Endothelial cell of umbilical vein (primary cell): ENCODE measurements around the gene CRYBB2. TPM values are rescaled to one million over a fixed set of nuclear protein-coding genes. Genes with fewer than 3 reads are reported as not detected.

ENCODE experiments used
- BruUV-seq: library from RNA; stranded (reverse); fragments of 400-500 nt; replicated peaks from 2 replicates; lab custom pipeline; 2021; lab: Mats Ljungman, UMichigan
- CTCF ChIA-PET: fragments of 300-600, 350-600 bp; sonication (Branson Sonifier 250); formaldehyde crosslinking; loops from one replicate; lab custom pipeline; 2021; ENCODE audit warnings: antibody characterized with exemption, inconsistent platforms; lab: Charles Lee
- POLR2A ChIA-PET: fragments of 300-600, 350-600 bp; sonication (Branson Sonifier 250); formaldehyde crosslinking; loops from one replicate; lab custom pipeline; 2021; ENCODE audit warnings: antibody characterized with exemption, inconsistent platforms; lab: Charles Lee
- DNase-seq: peaks from one replicate; pipeline ENCODE4 v3.0.0-alpha.2; 2011; ENCODE audit warnings: low read depth, low spot score
- FAIRE-seq: peaks from 2 replicates; lab custom pipeline; 2011; peaks lifted over from hg19 to GRCh38; lab: Jason Lieb, UNC
- H2AFZ ChIP-seq: 2 replicates; pipeline ENCODE4 v1.6.0; 2012; ENCODE audit warnings: low read depth, low read length, control low read depth, inconsistent platforms
- H3K27ac ChIP-seq: 2 replicates; pipeline ENCODE4 v1.5.1; 2011; ENCODE audit warnings: low read depth, mild to moderate bottlenecking, control low read depth, low read length, moderate library complexity; ENCODE audit not compliant: insufficient read depth
- H3K27me3 ChIP-seq, 2 experiments: 2 replicates each; pipeline versions ENCODE4 v1.6.0 to v1.6.1; 2011; ENCODE audit warnings: low read length in 2 of 2, mixed read lengths in 1 of 2; ENCODE audit not compliant: control insufficient read depth in 2 of 2, insufficient read depth in 2 of 2
- H3K36me3 ChIP-seq, 2 experiments: 2 replicates in 1 of 2; 3 replicates in 1 of 2; pipeline ENCODE4 v1.5.1; 2011; ENCODE audit warnings: low read length in 2 of 2, mild to moderate bottlenecking in 1 of 2, moderate library complexity in 1 of 2; ENCODE audit not compliant: control insufficient read depth in 2 of 2, insufficient read depth in 2 of 2; ENCODE audit errors: extremely low read depth in 1 of 2
- H3K4me1 ChIP-seq: 3 replicates; pipeline ENCODE4 v1.5.1; 2011; ENCODE audit warnings: mild to moderate bottlenecking, low read length; ENCODE audit not compliant: control insufficient read depth, insufficient read depth; ENCODE audit errors: extremely low read depth
- H3K4me2 ChIP-seq: 2 replicates; pipeline ENCODE4 v1.6.1; 2011; ENCODE audit warnings: low read length, control low read depth, mixed read lengths; ENCODE audit not compliant: insufficient read depth
- H3K4me3 ChIP-seq, 3 experiments: fragments of 200-600 bp in 1 of 3; sonication (generic), shearing (Covaris generic) in 1 of 3; replicated peaks in 1 of 3; 2 replicates each; pipeline ENCODE4 v1.5.1; 2011 to 2016; ENCODE audit warnings: control low read depth in 3 of 3, low read length in 3 of 3, mild to moderate bottlenecking in 2 of 3, inconsistent platforms in 1 of 3, low read depth in 1 of 3, moderate library complexity in 1 of 3; ENCODE audit not compliant: insufficient read depth in 1 of 3
- H3K79me2 ChIP-seq: 2 replicates; pipeline ENCODE4 v1.6.0; 2012; ENCODE audit warnings: low read length, inconsistent platforms; ENCODE audit not compliant: control insufficient read depth, insufficient read depth
- H3K9ac ChIP-seq: replicated peaks from 2 replicates; pipeline ENCODE3; 2011; ENCODE audit warnings: low read length, control low read depth; ENCODE audit not compliant: insufficient read depth; ENCODE audit errors: extremely low read depth
- H3K9me1 ChIP-seq: replicated peaks from 3 replicates; pipeline ENCODE4 v1.6.0; 2011; ENCODE audit warnings: mild to moderate bottlenecking, low read length; ENCODE audit not compliant: control insufficient read depth, insufficient read depth; ENCODE audit errors: extremely low read depth
- H3K9me3 ChIP-seq: replicated peaks from 2 replicates; pipeline ENCODE4 v1.5.1; 2012; ENCODE audit warnings: low read length, inconsistent platforms; ENCODE audit not compliant: control insufficient read depth, insufficient read depth
- H4K20me1 ChIP-seq: replicated peaks from 2 replicates; pipeline ENCODE3; 2011; ENCODE audit warnings: mild to moderate bottlenecking, low read length; ENCODE audit not compliant: control insufficient read depth, insufficient read depth; ENCODE audit errors: extremely low read depth
- CTCF ChIP-seq, 2 donors: IDR thresholded peaks; 1 replicate in 1 of 2; 2 replicates in 1 of 2; pipeline ENCODE4 v1.5.1; 2011; ENCODE audit warnings: low read length in 2 of 2, mild to moderate bottlenecking in 2 of 2, moderate library complexity in 2 of 2, control low read depth in 1 of 2, inconsistent platforms in 1 of 2, low read depth in 1 of 2; ENCODE audit not compliant: insufficient read depth in 1 of 2; ENCODE audit errors: extremely low read depth in 1 of 2
- EZH2 ChIP-seq: IDR thresholded peaks from 2 replicates; pipeline ENCODE4 v1.6.1; 2012; ENCODE audit warnings: borderline replicate concordance, low read depth, mild to moderate bottlenecking, moderate library complexity, low read length, inconsistent platforms; ENCODE audit not compliant: severe bottlenecking
- FOS ChIP-seq: IDR thresholded peaks from 2 replicates; pipeline ENCODE4 v1.6.1; 2011; ENCODE audit warnings: mild to moderate bottlenecking, low read length, moderate library complexity, borderline replicate concordance; ENCODE audit not compliant: insufficient read depth
- GATA2 ChIP-seq: IDR thresholded peaks from 2 replicates; pipeline ENCODE4 v1.7.0; 2011; ENCODE audit warnings: low read depth, mild to moderate bottlenecking, moderate library complexity, mixed read lengths, low read length; ENCODE audit not compliant: insufficient read length, insufficient read depth
- JUN ChIP-seq: IDR thresholded peaks from 2 replicates; pipeline ENCODE4 v1.6.1; 2011; ENCODE audit warnings: borderline replicate concordance, low read depth; ENCODE audit not compliant: insufficient read length, insufficient read depth
- MAX ChIP-seq: IDR thresholded peaks from 2 replicates; pipeline ENCODE4 v1.6.1; 2011; ENCODE audit not compliant: insufficient read depth, insufficient read length
- MYC ChIP-seq: IDR thresholded peaks from one replicate; pipeline ENCODE4 v1.6.1; 2011; ENCODE audit warnings: mild to moderate bottlenecking, low read depth, low read length
- POLR2A ChIP-seq: IDR thresholded peaks from 2 replicates; pipeline ENCODE4 v1.6.1; 2012; ENCODE audit warnings: low read depth, mild to moderate bottlenecking, control low read depth, low read length
- POLR2AphosphoS5 ChIP-seq: IDR thresholded peaks from 2 replicates; pipeline ENCODE4 v1.6.1; 2012; ENCODE audit warnings: low read depth, mild to moderate bottlenecking, control low read depth, low read length, moderate library complexity; ENCODE audit not compliant: insufficient read depth
- dilution Hi-C: fragments of 300-500 bp; cut with MboI; formaldehyde crosslinking; loops from one replicate; pipeline ENCODE4 v1.15.0; 2019; ENCODE audit warnings: low sequenced_read_pairs; ENCODE audit not compliant: extremely low pct_ligation_motif_present
- intact Hi-C: fragments of 100-400 bp; cut with micrococcal nuclease; formaldehyde crosslinking; loops from one replicate; pipeline ENCODE4 v1.10.0; 2022
- polyA plus RNA-seq, 4 experiments: library from polyadenylated mRNA; depleted of rRNA in 3 of 4; stranded (reverse) in 3 of 4; unstranded in 1 of 4; fragments of >200 nt; gene quantifications; 2 replicates each; pipeline versions ENCODE4 v1.2.1 to v1.2.3, GENCODE V29; 2011 to 2012; ENCODE audit warnings: missing spikeins in 1 of 4
- total RNA-seq: library from RNA; stranded (reverse); gene quantifications from 2 replicates; pipeline ENCODE4 v1.2.3, GENCODE V29; 2021

Gene CRYBB2
- total and polyA plus RNA-seq, 2 donors (not counting 3 experiments of a cell fraction or from before 2014, with no cell fraction given) = 0.36 to 1.4 TPM

GRCh38 chr22:25183949-25184619 lies 35.4 kb upstream of the CRYBB2 start:
- H3K27me3 ChIP-seq = no peaks in the 10 kb centered on the region
- H3K79me2 ChIP-seq = no peaks in the 10 kb centered on the region
- no peak overlapping the region for H3K27ac ChIP-seq
- H3K9ac ChIP-seq = no peak overlapping the region
- no TSS peak for BruUV-seq
- peaks cover 8 to 30% of the 10 kb centered on the region in 2 experiments for H3K36me3 ChIP-seq
- intact Hi-C loops (no loop called here), dilution Hi-C loops (no loop called here)
- FAIRE-seq (no peak), DNase-seq (no peak)
- H3K9me1 ChIP-seq = no peaks in the 10 kb centered on the region
- no peaks in the 10 kb centered on the region for H4K20me1 ChIP-seq
- no peaks in the 10 kb centered on the region for H3K4me1 ChIP-seq
- ChIA-PET CTCF (interaction anchor here (5.3 kb wide), 1 partner anchor 18 kb away, joined by 23 read pairs; no protein-coding TSS in a partner anchor), POLR2A (no interaction called here)
- no peak overlapping the region for H3K4me2 ChIP-seq
- TF ChIP-seq EZH2 (no peak), MYC (no peak), MAX (no peak), FOS (no peak), GATA2 (no peak), CTCF (IDR thresholded peaks at IDR 0.05; ENCODE audit: extremely low read depth in 1 of 2, insufficient read depth in 1 of 2, low read depth in 1 of 2, low read length in 2 of 2) (no peak), POLR2AphosphoS5 (no peak), JUN (no peak), POLR2A (no peak)
- H3K9me3 ChIP-seq = no peaks in the 10 kb centered on the region
- no peak overlapping the region for H2AFZ ChIP-seq
- H3K4me3 ChIP-seq = no peak overlapping the region
